Adrenal gland (tissue), 12 donors: Measurements from ENCODE around the gene SH3BP5L. TPM values are rescaled to one million over a fixed set of nuclear protein-coding genes. Genes with fewer than 3 reads are reported as not detected.
"Not testable (repeated sequence)": the region's sequence is repeated elsewhere in the genome, so short reads cannot be mapped to it uniquely, and the experiment has no call there.

Source experiments
- DNase-seq, 7 donors: peaks; one replicate each; pipeline ENCODE4 v3.0.0-alpha.2; 2019 to 2020
- H3K27ac ChIP-seq, 5 donors: fragments of 200-600 bp; sonication (generic) in 4 of 5; 1 replicate in 3 of 5; 2 replicates in 2 of 5; pipeline versions ENCODE4 v1.5.1 to v1.8.0; 2016 to 2020; ENCODE audit warnings: mild to moderate bottlenecking in 1 of 5
- H3K27me3 ChIP-seq: fragments of 200-600 bp; 2 replicates; pipeline ENCODE4 v1.8.0; 2021
- H3K36me3 ChIP-seq, 2 donors: fragments of 200-600 bp; replicated peaks in 1 of 2; 1 replicate in 1 of 2; 2 replicates in 1 of 2; pipeline versions ENCODE4 v1.5.1 to v1.8.0; 2018 to 2022
- H3K4me1 ChIP-seq, 2 donors: fragments of 200-600 bp; replicated peaks in 1 of 2; 1 replicate in 1 of 2; 2 replicates in 1 of 2; pipeline versions ENCODE4 v1.5.1 to v1.8.0; 2018 to 2021
- H3K4me3 ChIP-seq, 4 donors: fragments of 200-600 bp; sonication (generic) in 3 of 4; one replicate each; pipeline ENCODE4 v1.5.1; 2016 to 2018
- H3K9me3 ChIP-seq, 3 donors: fragments of 200-600 bp; sonication (generic) in 1 of 3; replicated peaks in 1 of 3; 1 replicate in 2 of 3; 2 replicates in 1 of 3; pipeline versions ENCODE4 v1.5.1 to v1.8.0; 2016 to 2021
- CTCF ChIP-seq, 6 experiments: fragments of 450-650 bp in 4 of 6; fragments of 200-600 bp in 2 of 6; sonication (generic) in 1 of 6; IDR thresholded peaks; 1 replicate in 5 of 6; 2 replicates in 1 of 6; pipeline versions ENCODE4 v1.5.1 to v1.8.0; 2016 to 2021; ENCODE audit warnings: antibody characterized with exemption in 6 of 6, mild to moderate bottlenecking in 2 of 6, moderate library complexity in 1 of 6
- POLR2A ChIP-seq, 2 donors: fragments of 450-650 bp; IDR thresholded peaks; one replicate each; pipeline ENCODE4 v1.6.1; 2017; ENCODE audit warnings: antibody characterized with exemption in 2 of 2, mild to moderate bottlenecking in 2 of 2, moderate library complexity in 1 of 2
- WGBS, 4 donors: extraction: QIAGEN DNeasy Blood & Tissue Kit in 2 of 4; methylation state at CpG; one replicate each; pipeline versions ENCODE4 v1.1.5 to v1.1.7; 2013 to 2017; 5-methylcytosine and 5-hydroxymethylcytosine counted together
- intact Hi-C, 2 donors: fragments of 100-400 bp; cut with DNase I; formaldehyde crosslinking; loops; one replicate each; pipeline versions ENCODE4 v1.14.1 to v1.15.0; 2022 to 2023
- polyA plus RNA-seq, 3 donors: library from polyadenylated mRNA; stranded (reverse); fragments of 200-250 nt in 2 of 3; fragments of 350-450 nt in 1 of 3; fragmentation: Illumina TruSeq in 1 of 3; extraction: RNeasy Lipid Tissue Mini Kit (QIAGEN cat#74804) in 1 of 3; gene quantifications; one replicate each; pipeline ENCODE4 v1.2.3, GENCODE V29; 2013 to 2014
- total RNA-seq, 9 donors: library from RNA; depleted of rRNA in 4 of 9; stranded (reverse); fragments of >200 nt in 4 of 9; fragments of 120-200 nt in 1 of 9; fragmentation: NEBNext Ultra II Directional in 1 of 9; extraction: Animal tissue kit (Norgen Biotek cat#: 25700) in 1 of 9; gene quantifications; one replicate each; pipeline versions ENCODE4 v1.1.0 to v1.2.4, GENCODE V29; 2013 to 2023
- donor health status: healthy with polysubstance abuse.
- donor health status: Bipolar disorder and iron deficiency.
- donor health status: DM: yes; HTN: yes; CAD: no.
- donor health status: DM: no; HTN: no; CAD: no.
- donor health status: DM: no; HTN: no; CAD: no.
- donor health status: DM: yes; HTN: yes; CAD: no.

Gene SH3BP5L
- total and polyA plus RNA-seq, 12 donors, result 15.4 to 36.9 (median 26.5) TPM

DNA sequence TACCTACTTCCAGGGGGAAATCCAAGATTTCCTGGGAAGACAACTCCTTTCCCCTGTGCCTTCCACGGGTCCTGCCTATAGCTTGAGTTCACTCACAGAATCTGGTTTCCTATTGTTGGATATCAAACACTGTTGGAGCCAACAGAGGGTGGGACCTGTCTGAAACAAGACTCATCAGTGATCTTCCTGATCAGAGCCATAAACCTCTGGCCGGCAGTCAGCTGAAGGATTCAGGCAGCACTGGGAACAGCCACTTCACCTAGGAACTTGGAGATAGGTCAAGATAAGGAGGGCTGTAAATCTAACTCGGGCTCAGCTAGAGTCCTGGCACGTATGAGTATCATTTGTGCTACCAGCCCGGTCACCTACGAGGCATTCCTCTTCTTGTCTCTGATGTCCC lies 23.3 kb downstream of the SH3BP5L start:
- H3K36me3 ChIP-seq, result no peaks in the 10 kb centered on the region
- no peak overlapping the region for H3K4me3 ChIP-seq
- H3K4me1 ChIP-seq, result no peaks in the 10 kb centered on the region
- no peak for TF ChIP-seq CTCF (IDR thresholded peaks at IDR 0.05)
- no peak for TF ChIP-seq POLR2A (IDR thresholded peaks at IDR 0.05)
- WGBS, 4 donors, result 74 to 85% (median 79%) methylated on average over 6 of the region's 6 CpGs
- DNase-seq, result peak in 1 of 7 donors; percentile 30
- no peak overlapping the region for H3K27ac ChIP-seq
- intact Hi-C loops, result no loop called here
- H3K9me3 ChIP-seq, result peaks cover 0 to 4% (median 0%) of the 10 kb centered on the region in 3 donors
- H3K27me3 ChIP-seq, result no peaks in the 10 kb centered on the region

DNA sequence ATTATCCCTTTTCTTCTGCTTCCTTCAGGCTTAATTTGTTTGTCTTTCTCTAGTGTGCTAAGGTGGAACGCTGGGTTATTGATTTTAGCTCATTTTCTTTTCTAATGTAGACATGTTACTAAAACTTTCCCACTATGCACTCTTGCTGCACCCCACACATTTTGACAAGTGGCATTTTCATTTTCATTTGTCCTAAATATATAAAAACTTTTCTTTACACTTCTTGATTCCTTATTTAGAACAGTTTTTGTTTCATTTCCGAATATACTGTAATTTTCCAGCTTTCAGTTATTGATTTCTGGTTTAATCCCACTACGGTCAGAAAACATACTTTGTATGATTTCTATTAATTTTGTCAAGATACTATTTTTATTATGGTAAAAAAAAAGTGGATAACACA lies 25.3 kb downstream of the SH3BP5L start:
- intact Hi-C loops, result no loop called here
- Histone ChIP-seq H3K36me3 (no peaks in the 10 kb centered on the region), H3K27me3 (no peaks in the 10 kb centered on the region), H3K4me3 (no peak overlapping the region), H3K27ac (no peak overlapping the region), H3K4me1 (no peaks in the 10 kb centered on the region), H3K9me3 (peaks cover 0 to 4% (median 0%) of the 10 kb centered on the region in 3 donors)
- TF ChIP-seq CTCF (IDR thresholded peaks at IDR 0.05) (no peak), POLR2A (IDR thresholded peaks at IDR 0.05) (no peak)
- no peak for DNase-seq
- 54 to 68% (median 62%) methylated on average over 3 of the region's 3 CpGs for WGBS, 4 donors

GRCh38 chr1:248798791-248799190 lies 26.9 kb downstream of the SH3BP5L start:
- peaks cover 0 to 4% (median 0%) of the 10 kb centered on the region in 3 donors for H3K9me3 ChIP-seq
- no peak overlapping the region for H3K27ac ChIP-seq
- intact Hi-C loops, result no loop called here
- no peaks in the 10 kb centered on the region for H3K36me3 ChIP-seq
- no peaks in the 10 kb centered on the region for H3K4me1 ChIP-seq
- 66 to 78% (median 73%) methylated on average over 3 of the region's 3 CpGs for WGBS, 4 donors
- H3K4me3 ChIP-seq, result no peak overlapping the region
- no peak for DNase-seq
- H3K27me3 ChIP-seq, result no peaks in the 10 kb centered on the region
- TF ChIP-seq CTCF (IDR thresholded peaks at IDR 0.05) (no peak), POLR2A (IDR thresholded peaks at IDR 0.05) (no peak)

- H3K36me3 ChIP-seq, H3K27ac ChIP-seq, H3K27me3 ChIP-seq, DNase-seq, H3K4me3 ChIP-seq, H3K4me1 ChIP-seq, intact Hi-C loops, H3K9me3 ChIP-seq: not testable (repeated sequence)
- WGBS, 4 donors, result 77 to 84% (median 80%) methylated on average over 5 of the region's 5 CpGs
Measured at GRCh38 chr1:248794663-248795062, 31.1 kb downstream of the SH3BP5L start.

- TF ChIP-seq CTCF (IDR thresholded peaks at IDR 0.05) (no peak), POLR2A (IDR thresholded peaks at IDR 0.05) (no peak)
- H3K4me3 ChIP-seq, result no peak overlapping the region
- DNase-seq, result no peak
- H3K4me1 ChIP-seq, result no peaks in the 10 kb centered on the region
- no peaks in the 10 kb centered on the region for H3K36me3 ChIP-seq
- peaks cover 0 to 3% (median 0%) of the 10 kb centered on the region in 3 donors for H3K9me3 ChIP-seq
- no peak overlapping the region for H3K27ac ChIP-seq
- no peaks in the 10 kb centered on the region for H3K27me3 ChIP-seq
- intact Hi-C loops, result no loop called here
Measured at GRCh38 chr1:248793592-248793991, 32.1 kb downstream of the SH3BP5L start.
